ENCODE measurements around the gene PRDM16.

Gene PRDM16

GRCh38 chr1:3262681-3263286 is 193.8 kb downstream of the PRDM16 start:
- no peak for DNase-seq (ENCODE audit: low read depth)

DNA sequence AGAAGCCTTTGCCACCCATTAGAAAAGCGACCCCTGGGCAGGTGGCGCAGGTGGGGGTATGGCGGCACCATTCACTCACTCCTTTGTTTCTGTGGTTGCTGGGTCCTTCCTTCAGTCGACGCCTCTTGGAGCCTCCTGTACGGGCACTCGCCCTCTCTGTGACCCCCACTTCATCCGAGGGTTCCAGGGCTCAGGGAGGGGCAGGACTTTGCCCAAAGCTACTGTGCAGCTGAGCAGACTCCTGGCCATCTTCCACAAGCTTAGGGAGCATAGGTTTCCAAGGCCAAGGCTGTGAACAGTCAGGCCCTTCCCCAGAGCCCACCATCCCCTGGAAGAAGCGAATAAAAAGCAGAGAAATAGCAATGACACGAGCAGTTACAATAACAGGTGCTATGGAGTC is 194.8 kb downstream of the PRDM16 start:
- no peak for DNase-seq (ENCODE audit: low read depth)

DNA sequence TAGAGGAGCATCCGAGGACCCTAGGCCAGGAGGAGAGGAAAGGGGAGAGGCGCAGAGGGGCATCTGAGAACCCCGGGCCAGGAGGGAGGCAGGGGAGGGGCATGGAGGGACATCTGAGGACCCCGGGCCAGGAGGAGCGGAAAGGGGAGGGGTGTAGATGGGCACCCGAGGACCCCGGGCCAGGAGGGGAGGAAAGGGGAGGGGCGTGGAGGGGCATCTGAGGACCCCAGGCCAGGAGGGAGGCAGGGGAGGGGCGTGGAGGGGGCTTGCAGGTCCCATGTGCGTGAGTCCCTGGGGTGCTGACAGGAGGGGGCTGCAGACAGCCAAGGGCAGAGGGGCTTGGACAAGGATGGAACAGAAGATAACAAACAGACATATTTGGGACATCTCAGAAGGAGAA is 195.5 kb downstream of the PRDM16 start:
- no peak for DNase-seq (ENCODE audit: low read depth)

DNA sequence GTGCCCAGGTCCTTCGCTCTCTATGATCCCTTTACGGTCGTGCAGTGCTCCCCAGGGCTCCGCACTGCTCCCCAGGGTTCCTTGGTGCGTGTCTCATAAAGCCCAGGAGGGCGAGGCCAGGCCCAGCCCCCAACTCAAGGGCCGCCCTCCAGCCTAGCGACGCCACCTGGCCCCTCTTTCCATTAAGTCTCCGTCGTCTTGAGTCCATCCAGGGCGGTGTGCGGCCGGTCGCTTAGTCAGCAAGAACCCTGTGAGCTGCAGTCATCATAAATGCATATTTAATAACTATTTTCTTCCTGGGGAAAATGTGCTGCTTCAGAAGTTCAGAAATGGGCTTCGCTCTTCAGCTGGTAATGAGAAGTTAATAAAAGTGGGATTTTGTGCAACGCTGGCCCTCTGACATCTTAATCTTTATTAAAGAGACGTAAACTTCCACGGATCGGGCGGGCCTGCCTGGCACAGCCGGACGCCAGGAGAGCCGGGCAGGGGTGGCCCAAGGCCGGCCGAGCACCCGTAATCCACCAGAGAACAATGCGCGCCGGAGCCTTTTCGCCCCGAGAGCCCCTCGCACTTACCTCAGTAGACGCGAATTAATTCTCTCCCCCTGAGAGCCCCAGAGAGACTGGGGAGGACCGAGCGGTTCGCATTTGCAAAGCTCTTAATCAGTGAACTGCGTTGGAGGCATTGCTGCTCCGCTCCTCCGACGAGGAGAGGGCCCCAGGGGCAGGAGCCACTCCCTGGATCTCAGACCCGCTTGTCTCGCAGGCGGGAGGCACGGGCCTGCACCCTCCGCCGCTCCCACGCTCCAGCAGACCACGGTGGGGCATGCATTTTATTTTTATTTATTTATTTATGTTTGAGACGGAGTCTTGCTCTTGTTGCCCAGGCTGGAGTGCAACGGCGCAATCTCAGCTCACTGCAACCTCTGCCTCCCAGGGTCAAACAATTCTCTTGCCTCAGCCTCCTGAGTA is 197.1 kb downstream of the PRDM16 start:
- DNase-seq (ENCODE audit: low read depth), result no peak

DNA sequence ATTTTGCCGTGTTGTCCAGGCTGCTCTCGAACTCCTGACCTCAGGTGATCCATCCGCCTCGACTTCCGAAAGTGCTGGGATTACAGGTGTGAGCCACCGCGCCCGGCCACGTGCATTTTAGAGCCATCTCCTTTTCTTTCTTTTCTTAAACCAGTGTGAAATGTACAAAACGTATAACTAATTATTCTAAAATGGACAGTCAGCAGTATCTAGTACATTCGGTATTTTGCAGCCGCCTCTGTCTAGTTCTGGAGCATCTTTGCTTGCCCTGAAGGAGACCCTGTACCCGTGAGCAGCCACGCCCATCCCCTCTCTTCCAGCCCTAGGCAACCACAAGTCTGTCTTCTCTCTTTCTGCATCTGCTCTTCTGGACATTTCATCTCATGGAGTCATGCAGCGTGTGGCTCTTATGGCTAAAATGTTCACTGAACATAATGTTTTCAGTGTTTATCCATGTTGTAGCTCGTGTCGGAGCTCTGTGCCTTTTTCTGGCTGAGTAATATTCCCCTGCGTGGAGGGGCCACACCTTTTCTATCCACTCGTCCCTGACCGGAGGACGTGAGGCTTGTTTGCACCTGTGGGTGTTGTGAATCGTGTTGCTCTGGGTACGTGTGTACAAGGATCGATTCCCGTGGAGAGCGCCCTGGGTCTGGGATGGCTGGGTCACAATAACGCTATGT is 198.0 kb downstream of the PRDM16 start:
- DNase-seq (ENCODE audit: low read depth), result no peak

DNA sequence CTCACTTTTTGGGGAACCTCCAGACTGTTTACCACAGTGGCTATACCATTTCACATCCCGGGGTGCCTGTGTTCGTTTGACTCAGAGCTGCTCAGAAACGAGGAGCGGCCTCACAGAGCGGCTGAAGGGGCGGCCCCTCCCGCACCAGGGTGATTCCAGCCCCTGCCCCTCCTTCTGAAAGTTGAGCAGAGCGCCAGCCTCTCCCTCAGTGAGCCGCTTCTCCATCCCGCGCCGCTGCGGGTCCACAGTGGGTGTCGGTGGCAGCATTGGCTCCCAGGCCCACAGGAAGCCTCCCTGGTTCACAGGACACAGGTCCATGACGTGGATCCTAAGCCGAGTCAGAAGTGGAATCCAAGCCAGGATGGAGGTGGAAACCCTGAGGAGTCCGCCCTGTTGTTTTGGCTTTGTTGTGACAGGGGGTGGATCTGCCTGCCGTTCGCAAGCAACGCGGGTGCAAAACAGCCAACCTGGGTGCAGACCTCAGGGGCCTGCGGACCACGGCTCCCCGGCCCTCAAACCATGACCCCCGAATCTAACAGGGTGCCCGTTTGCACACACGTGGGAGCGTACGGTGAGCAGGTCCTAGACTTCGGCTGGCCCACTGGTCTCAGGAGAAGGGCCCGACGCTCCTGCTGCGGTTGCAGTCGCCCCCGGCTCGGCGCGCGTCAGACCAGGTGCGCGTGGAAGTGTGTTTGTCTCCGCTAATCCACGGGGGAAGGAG is 198.7 kb downstream of the PRDM16 start:
- no peak for DNase-seq (ENCODE audit: low read depth)

- no peak for DNase-seq (ENCODE audit: low read depth)
Measured at GRCh38 chr1:3268281-3268680, 199.3 kb downstream of the PRDM16 start.

- DNase-seq (ENCODE audit: low read depth), result no peak
Measured at GRCh38 chr1:3270403-3271245, 201.6 kb downstream of the PRDM16 start.

DNA sequence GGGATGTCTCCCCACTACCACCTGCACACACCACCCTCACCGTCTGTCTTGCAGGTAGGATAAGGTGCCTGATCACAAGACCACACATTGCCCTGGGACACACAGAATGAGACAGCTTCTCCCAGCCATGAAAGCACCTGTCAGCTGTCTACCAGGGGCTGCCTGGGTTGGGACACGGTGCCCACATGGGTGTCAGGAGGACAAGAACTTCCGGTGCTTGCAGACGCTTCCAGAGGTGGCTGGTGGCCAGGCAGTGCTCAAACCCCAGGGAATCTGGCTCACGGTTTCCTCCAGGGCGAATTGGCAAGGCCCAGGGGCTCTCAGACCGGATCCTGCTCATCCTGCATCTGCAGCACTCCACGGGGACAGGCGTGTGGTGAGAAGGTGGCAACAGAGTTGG is 202.9 kb downstream of the PRDM16 start:
- DNase-seq (ENCODE audit: low read depth), result no peak

GRCh38 chr1:3272321-3273045 is 203.5 kb downstream of the PRDM16 start:
- DNase-seq (ENCODE audit: low read depth), result no peak

GRCh38 chr1:3273447-3273846 is 204.4 kb downstream of the PRDM16 start:
- no peak for DNase-seq (ENCODE audit: low read depth)

DNA sequence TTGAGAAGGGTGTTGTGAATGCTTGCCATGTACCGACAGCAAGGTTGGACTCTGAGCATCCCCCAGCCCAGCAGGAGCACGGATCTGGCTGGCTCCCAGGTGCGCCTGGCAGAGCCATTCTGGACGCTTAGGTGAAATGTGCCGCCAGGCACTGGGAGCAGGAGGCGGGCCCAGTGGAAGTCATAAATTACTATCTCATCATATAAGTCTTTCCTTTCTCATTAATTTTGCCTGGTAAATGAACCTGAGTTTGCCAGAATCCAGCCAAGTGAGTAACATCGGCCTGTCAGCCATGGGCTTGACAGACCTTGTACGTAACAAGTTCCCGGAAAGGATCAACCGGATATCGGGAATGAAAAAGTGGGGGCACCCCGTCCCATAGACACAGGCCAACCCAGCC is 206.0 kb downstream of the PRDM16 start:
- DNase-seq (ENCODE audit: low read depth), result no peak

DNA sequence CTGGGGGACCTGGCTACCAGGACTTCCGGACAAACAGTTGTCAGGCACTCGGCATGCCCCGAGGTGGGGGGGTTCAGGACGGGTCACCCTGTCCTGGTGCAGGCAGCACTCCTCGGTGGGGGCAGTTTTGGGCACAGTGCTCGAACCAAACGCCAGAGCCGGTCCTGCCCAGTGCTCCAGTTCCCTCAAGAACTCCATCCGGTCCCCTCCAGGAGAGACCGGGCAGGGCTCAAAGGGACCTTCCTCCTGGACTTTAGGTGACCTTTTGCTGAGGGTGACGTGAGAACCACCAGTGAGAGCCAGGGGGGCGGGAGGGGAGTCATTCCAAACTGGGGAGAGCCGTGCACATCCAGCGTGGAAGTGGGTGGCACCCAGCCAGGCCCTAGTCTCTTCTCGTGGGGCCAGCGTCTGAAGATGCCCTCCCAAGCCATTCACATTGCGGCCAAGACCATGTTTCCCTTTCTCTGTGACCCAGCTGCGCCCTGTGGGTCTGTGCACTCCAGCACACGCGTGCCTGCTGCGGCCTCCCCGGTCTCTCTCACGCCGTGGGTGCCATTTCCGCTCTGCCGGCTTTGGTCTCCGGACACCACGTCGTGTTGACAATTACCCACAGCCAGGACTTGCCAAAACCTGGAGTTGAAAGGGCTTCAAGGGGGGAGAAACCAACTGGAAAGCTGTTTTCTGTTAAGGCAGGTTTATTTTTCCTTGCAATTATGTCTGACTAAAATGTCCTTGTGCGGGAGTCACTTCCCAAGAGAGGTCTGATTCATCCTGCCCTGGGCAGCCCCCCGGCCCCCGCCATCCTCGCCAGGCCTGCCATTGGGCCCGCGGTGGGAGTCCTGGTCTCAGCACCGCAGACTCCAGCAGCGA is 206.7 kb downstream of the PRDM16 start:
- no peak for DNase-seq (ENCODE audit: low read depth)

- no peak for DNase-seq (ENCODE audit: low read depth)
Measured at GRCh38 chr1:3276341-3276800, 207.4 kb downstream of the PRDM16 start.

DNA sequence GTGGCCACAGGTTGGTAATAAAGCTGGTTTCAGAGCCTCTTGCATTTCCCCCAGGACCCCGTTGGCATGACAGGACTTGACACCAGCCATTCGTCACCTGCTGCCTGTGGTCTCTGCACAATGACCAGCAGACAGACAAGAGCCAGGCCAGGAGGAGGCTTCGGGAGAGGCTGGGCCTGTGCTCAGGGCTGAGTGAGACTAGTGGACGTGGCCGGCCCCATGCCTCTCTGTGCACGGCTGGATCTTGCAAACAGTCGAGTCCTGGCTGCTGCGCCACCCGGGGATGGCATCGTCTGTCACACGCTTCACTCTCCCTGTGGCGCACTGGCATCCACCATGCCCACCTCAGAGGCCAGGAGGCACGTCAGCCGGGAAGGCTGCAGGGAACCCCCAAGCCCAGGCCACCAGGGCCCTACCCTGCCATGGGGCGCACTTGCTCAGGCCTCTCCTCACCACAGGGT is 208.0 kb downstream of the PRDM16 start:
- DNase-seq (ENCODE audit: low read depth), result no peak

- no peak for DNase-seq (ENCODE audit: low read depth)
Measured at GRCh38 chr1:3277623-3278022, 208.6 kb downstream of the PRDM16 start.

- DNase-seq (ENCODE audit: low read depth), result no peak
Measured at GRCh38 chr1:3278416-3279181, 209.6 kb downstream of the PRDM16 start.

- no peak for DNase-seq (ENCODE audit: low read depth)
Measured at GRCh38 chr1:3279182-3279470, 210.1 kb downstream of the PRDM16 start.

DNA sequence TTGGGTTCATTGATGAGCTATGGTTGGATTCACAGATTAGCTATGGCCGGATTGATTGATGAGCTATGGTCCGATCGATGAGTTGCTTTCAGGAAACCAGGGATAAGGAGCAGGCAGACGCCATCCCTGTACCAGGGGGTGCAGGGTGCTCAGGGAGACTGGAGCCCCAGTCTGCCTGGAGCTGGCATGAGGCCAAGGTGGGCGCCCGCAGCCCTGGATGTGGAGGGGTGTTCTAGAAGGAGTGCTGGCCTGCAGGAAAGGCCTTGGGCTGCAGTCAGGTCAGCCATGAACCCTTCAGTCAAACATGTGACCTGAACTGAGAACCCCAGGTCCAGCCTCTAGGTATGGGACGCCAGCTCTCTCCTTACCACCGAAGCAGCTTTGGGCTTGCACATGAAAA is 212.7 kb downstream of the PRDM16 start:
- DNase-seq (ENCODE audit: low read depth), result no peak
